Gastroesophageal sphincter (tissue), 3 donors: ENCODE measurements around the gene ALDH3A1.

Source experiments
- CTCF ChIP-seq, 4 experiments: fragments of 200-600 bp in 2 of 4; fragments of 450-650 bp in 2 of 4; sonication (generic) in 1 of 4; IDR thresholded peaks; one replicate each; pipeline ENCODE4 v1.5.1; 2017 to 2019; ENCODE audit warnings: antibody characterized with exemption in 4 of 4, mild to moderate bottlenecking in 2 of 4, moderate library complexity in 2 of 4
- POLR2A ChIP-seq, 2 donors: fragments of 450-650 bp; IDR thresholded peaks; one replicate each; pipeline ENCODE4 v1.6.1; 2017; ENCODE audit warnings: antibody characterized with exemption in 2 of 2, mild to moderate bottlenecking in 2 of 2, moderate library complexity in 1 of 2

- no peak for TF ChIP-seq CTCF (IDR thresholded peaks at IDR 0.05)
- no peak for TF ChIP-seq POLR2A (IDR thresholded peaks at IDR 0.05)
Observed at GRCh38 chr17:19763416-19763815, 15.3 kb upstream of the ALDH3A1 start.
